Naive thymus-derived CD8-positive, alpha-beta T cell (primary cell): ENCODE results near the gene FBLN2. TPM values are rescaled to one million over a fixed set of nuclear protein-coding genes. Genes with fewer than 3 reads are reported as not detected.

ENCODE experiments used
- ATAC-seq, 2 donors: fragments of 150-1000 bp; cut with Tn5 transposase in 1 of 2; sonication (Bioruptor Pico), chemical (Tn5 transposase) in 1 of 2; 1 replicate in 1 of 2; 2 replicates in 1 of 2; pipeline ENCODE4 v1.10.0; 2021; ENCODE audit warnings: mild to moderate bottlenecking in 2 of 2, moderate library complexity in 2 of 2
- POLR2A ChIA-PET: fragments of 350-600 bp; sonication (Branson Sonifier 250); formaldehyde crosslinking; loops from one replicate; lab custom pipeline; 2021; ENCODE audit warnings: antibody characterized with exemption; lab: Charles Lee
- DNase-seq, 10 donors: peaks; one replicate each; pipeline versions ENCODE4 v3.0.0 to v3.0.0-alpha.2; 2020 to 2022
- H3K27ac Mint-ChIP-seq, 10 donors: one replicate each; pipeline ENCODE4 v1.8.0; 2020 to 2022; ENCODE audit warnings: mild to moderate bottlenecking in 10 of 10, mixed read lengths in 10 of 10, moderate library complexity in 4 of 10, inconsistent platforms in 1 of 10
- H3K27me3 Mint-ChIP-seq, 5 donors: one replicate each; pipeline ENCODE4 v1.8.0; 2021 to 2022; ENCODE audit warnings: mixed read lengths in 5 of 5
- H3K36me3 Mint-ChIP-seq, 3 donors: one replicate each; pipeline ENCODE4 v1.8.0; 2020 to 2022; ENCODE audit warnings: mixed read lengths in 3 of 3, mild to moderate bottlenecking in 2 of 3, inconsistent platforms in 1 of 3
- H3K4me1 Mint-ChIP-seq, 4 donors: one replicate each; pipeline ENCODE4 v1.8.0; 2021 to 2022; ENCODE audit warnings: mixed read lengths in 4 of 4
- H3K4me3 Mint-ChIP-seq, 10 donors: one replicate each; pipeline ENCODE4 v1.8.0; 2020 to 2022; ENCODE audit warnings: mild to moderate bottlenecking in 10 of 10, mixed read lengths in 10 of 10, moderate library complexity in 6 of 10, inconsistent platforms in 1 of 10
- H3K9me3 Mint-ChIP-seq, 9 donors: one replicate each; pipeline ENCODE4 v1.8.0; 2020 to 2022; ENCODE audit warnings: mixed read lengths in 9 of 9, mild to moderate bottlenecking in 3 of 9, inconsistent platforms in 1 of 9, moderate library complexity in 1 of 9
- polyA plus RNA-seq, 3 donors: library from polyadenylated mRNA; unstranded; fragments of 300-500 nt; fragmentation: Illumina TruSeq; gene quantifications; one replicate each; pipeline ENCODE4 v1.2.3, GENCODE V29; 2021
- total RNA-seq, 8 experiments: library from RNA in 2 of 8; stranded (reverse) in 2 of 8; gene quantifications; one replicate each; pipeline ENCODE4 v1.2.3 and lab custom pipeline; 2021 to 2026

FBLN2 gene
- total and polyA plus RNA-seq, 5 experiments from 2014 or later, result 6.3 to 33.7 (median 15.8) TPM

DNA sequence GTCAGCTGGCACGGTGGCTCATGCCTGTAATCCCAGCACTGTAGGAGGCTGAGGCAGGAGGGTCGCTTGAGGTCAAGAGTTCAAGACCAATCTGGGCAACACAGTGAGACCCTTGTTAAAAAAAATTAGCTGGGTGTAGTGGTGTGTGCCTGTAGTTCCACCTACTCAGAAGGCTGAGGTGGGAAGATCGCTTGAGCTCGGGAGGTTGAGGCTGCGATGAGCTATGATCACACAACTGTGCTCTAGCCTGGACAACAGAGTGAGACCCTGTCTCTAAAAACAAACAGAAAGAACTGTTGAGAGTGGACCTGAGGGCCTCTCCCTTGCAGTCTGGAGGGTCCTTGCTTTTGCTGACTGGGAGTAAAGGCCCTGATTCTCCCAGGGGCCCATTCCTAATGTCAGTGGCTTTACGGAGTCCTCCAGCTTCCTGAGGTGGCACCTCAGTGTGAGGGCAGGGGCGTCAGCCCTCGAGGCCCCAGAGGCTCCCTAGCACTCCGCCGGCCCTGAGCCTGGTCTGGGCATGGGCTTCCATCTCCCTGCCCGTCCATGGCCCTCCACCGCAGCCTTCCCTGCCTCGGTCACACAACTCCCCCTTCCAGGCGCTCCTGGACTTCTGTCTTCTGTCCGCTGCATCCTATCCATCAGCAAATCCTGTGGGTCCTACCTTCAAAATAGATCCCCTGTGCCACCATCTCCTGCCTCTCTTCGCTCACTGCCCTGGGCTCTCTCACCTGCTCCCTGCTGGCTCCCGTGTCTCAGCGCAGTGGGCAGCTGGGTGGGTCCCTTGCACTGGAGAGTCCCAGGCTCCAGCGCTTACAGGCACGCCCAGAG is 19.0 kb downstream of the FBLN2 start:
- DNase-seq, result peak in 1 of 10 donors; percentile 22
- POLR2A ChIA-PET, result no interaction called here

DNA sequence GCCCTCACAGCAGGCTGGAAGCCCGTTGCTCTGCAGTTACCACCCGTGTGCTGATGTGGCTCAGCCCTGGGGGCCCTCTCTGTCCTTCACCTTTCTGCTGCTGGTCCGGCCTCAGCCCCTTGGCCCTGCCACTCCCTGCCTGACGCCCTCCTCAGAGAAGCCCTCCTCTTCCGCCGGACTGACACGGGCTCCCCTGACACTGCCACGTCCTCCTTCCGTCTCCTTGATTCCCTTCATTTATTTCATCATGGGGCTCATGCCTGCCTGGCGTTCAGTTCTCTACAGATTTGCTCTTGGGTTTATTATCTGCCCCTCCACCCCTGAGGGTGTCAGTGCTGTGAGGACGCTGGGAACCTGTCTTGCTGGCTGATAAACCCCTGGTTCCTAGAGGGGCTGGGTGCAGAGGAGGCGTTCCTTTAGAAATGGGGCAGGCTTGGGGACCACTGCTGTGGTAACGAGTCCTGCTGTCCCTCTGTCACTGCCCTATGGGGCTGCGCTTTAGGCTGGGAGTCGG is 19.6 kb downstream of the FBLN2 start:
- H3K4me1 Mint-ChIP-seq, result peaks cover 8 to 29% (median 19%) of the 10 kb centered on the region in 4 donors
- no peaks in the 10 kb centered on the region for H3K36me3 Mint-ChIP-seq
- peak overlapping the region in 3 of 10 donors; percentile 19 to 34 (median 20) for H3K27ac Mint-ChIP-seq
- H3K4me3 Mint-ChIP-seq, result no peak overlapping the region
- H3K9me3 Mint-ChIP-seq, result no peaks in the 10 kb centered on the region
- POLR2A ChIA-PET, result no interaction called here
- no peak for ATAC-seq
- no peaks in the 10 kb centered on the region for H3K27me3 Mint-ChIP-seq
- DNase-seq, result no peak

More for the DNA sequence above, 19.0 kb downstream of the FBLN2 start:
- H3K27ac Mint-ChIP-seq, result peak overlapping the region in 1 of 10 donors; percentile 63
- H3K4me1 Mint-ChIP-seq, result peaks cover 8 to 29% (median 21%) of the 10 kb centered on the region in 4 donors
- no peak for ATAC-seq
- H3K27me3 Mint-ChIP-seq, result no peaks in the 10 kb centered on the region
- H3K4me3 Mint-ChIP-seq, result no peak overlapping the region
- no peaks in the 10 kb centered on the region for H3K36me3 Mint-ChIP-seq
- no peaks in the 10 kb centered on the region for H3K9me3 Mint-ChIP-seq

DNA sequence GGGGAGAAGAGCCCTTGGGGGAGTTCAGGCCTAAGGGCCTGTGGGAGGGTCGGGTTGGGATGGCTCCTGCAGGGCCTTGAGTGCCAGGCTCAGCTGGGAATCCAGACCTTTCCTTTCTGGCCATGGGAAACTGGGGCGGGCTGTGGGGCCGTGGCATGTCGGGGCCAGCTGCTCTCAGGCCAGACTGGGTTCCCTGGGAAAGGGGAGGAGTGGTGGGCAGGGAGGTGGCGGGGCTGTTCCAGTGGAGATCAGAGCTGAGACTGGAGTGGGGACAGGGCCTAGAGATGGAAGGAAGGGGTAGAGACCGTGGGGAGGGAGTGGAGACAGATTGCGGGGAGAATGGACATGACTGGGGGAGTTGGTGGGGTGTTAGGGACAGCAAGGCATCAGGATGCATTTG is 20.3 kb downstream of the FBLN2 start:
- H3K9me3 Mint-ChIP-seq, result no peaks in the 10 kb centered on the region
- POLR2A ChIA-PET, result no interaction called here
- H3K27ac Mint-ChIP-seq, result peak overlapping the region in 2 of 10 donors; percentile 43 to 80
- ATAC-seq, result no peak
- H3K36me3 Mint-ChIP-seq, result no peaks in the 10 kb centered on the region
- H3K4me1 Mint-ChIP-seq, result peaks cover 6 to 27% (median 17%) of the 10 kb centered on the region in 4 donors
- H3K27me3 Mint-ChIP-seq, result no peaks in the 10 kb centered on the region
- DNase-seq, result no peak
- no peak overlapping the region for H3K4me3 Mint-ChIP-seq

DNA sequence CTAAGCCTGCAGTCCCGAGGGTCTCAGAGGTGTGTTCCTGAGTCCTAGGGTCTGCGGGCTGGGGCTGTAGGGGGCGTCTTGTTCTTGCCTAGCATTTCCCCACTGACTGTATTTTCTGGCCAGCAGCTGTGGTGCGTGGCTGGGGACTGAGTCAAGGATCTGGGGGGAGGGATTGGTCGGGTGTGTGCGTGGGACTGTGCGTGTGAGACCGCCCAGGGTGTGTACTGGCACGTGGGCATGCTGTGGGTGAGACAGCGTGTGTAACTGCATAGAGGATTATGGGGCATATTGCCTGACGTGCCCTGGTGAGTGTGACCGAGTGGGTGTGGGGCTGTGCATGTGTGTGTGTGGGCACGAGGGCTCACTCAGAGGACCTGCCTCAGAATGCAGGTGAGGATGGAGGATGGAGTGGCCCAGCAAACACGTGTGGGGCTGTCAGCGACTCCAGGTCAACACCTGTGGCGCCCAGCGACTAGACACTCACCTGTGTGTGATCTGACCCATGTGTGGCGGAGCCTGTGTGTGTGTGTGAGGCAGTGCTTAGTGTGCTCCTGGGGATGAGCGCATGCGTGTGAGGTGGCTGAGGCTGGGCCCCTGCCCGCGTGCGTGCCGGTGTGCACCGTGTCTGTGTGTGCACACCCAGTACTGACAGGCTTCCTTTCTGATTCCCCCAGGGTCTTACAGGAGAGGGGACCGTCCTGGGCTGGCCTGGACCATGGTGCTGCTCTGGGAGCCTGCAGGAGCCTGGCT is 20.9 kb downstream of the FBLN2 start:
- Mint-ChIP-seq H3K36me3 (no peaks in the 10 kb centered on the region), H3K4me3 (no peak overlapping the region), H3K4me1 (peaks cover 0 to 21% (median 12%) of the 10 kb centered on the region in 4 donors), H3K27ac (peak overlapping the region in 2 of 10 donors; percentile 43 to 80), H3K27me3 (no peaks in the 10 kb centered on the region), H3K9me3 (no peaks in the 10 kb centered on the region)
- DNase-seq (peak in 1 of 10 donors; percentile 45), ATAC-seq (no peak)
- POLR2A ChIA-PET, result no interaction called here

DNA sequence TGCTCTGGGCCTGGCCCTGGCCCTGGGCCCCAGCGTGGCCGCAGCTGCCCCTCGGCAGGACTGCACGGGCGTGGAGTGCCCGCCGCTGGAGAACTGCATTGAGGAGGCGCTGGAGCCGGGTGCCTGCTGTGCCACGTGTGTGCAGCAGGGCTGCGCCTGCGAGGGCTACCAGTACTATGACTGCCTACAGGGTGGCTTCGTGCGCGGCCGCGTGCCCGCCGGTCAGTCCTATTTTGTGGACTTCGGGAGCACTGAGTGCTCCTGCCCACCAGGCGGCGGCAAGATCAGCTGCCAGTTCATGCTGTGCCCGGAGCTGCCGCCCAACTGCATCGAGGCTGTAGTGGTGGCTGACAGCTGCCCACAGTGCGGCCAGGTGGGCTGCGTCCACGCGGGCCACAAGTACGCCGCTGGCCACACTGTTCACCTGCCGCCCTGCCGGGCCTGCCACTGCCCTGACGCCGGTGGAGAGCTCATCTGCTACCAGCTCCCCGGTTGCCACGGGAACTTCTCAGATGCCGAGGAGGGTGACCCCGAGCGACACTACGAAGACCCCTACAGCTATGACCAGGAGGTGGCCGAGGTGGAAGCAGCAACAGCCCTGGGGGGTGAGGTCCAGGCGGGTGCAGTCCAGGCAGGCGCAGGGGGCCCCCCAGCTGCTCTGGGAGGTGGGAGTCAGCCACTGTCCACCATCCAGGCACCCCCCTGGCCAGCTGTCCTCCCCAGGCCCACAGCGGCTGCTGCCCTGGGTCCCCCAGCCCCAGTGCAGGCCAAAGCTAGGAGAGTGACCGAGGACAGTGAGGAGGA is 21.7 kb downstream of the FBLN2 start:
- Mint-ChIP-seq H3K27ac (no peak overlapping the region), H3K4me3 (no peak overlapping the region), H3K27me3 (no peaks in the 10 kb centered on the region), H3K4me1 (peaks cover 0 to 16% (median 8%) of the 10 kb centered on the region in 4 donors), H3K9me3 (no peaks in the 10 kb centered on the region), H3K36me3 (no peaks in the 10 kb centered on the region)
- POLR2A ChIA-PET, result no interaction called here
- ATAC-seq (no peak), DNase-seq (peak in 1 of 10 donors; percentile 49)

DNA sequence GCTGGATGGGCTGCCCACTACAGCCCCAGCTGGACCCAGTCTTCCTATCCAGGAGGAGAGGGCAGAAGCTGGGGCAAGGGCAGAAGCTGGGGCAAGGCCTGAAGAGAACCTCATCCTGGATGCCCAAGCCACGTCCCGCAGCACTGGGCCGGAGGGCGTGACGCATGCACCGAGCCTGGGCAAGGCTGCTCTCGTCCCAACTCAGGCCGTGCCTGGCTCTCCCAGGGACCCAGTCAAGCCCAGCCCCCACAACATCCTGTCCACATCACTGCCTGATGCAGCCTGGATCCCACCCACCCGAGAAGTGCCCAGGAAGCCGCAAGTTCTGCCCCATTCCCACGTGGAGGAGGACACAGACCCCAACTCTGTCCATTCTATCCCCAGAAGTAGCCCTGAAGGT is 22.3 kb downstream of the FBLN2 start:
- Mint-ChIP-seq H3K27me3 (no peaks in the 10 kb centered on the region), H3K4me3 (no peak overlapping the region), H3K27ac (no peak overlapping the region), H3K9me3 (no peaks in the 10 kb centered on the region), H3K4me1 (peaks cover 0 to 16% (median 7%) of the 10 kb centered on the region in 4 donors), H3K36me3 (no peaks in the 10 kb centered on the region)
- DNase-seq (no peak), ATAC-seq (no peak)
- POLR2A ChIA-PET, result no interaction called here

DNA sequence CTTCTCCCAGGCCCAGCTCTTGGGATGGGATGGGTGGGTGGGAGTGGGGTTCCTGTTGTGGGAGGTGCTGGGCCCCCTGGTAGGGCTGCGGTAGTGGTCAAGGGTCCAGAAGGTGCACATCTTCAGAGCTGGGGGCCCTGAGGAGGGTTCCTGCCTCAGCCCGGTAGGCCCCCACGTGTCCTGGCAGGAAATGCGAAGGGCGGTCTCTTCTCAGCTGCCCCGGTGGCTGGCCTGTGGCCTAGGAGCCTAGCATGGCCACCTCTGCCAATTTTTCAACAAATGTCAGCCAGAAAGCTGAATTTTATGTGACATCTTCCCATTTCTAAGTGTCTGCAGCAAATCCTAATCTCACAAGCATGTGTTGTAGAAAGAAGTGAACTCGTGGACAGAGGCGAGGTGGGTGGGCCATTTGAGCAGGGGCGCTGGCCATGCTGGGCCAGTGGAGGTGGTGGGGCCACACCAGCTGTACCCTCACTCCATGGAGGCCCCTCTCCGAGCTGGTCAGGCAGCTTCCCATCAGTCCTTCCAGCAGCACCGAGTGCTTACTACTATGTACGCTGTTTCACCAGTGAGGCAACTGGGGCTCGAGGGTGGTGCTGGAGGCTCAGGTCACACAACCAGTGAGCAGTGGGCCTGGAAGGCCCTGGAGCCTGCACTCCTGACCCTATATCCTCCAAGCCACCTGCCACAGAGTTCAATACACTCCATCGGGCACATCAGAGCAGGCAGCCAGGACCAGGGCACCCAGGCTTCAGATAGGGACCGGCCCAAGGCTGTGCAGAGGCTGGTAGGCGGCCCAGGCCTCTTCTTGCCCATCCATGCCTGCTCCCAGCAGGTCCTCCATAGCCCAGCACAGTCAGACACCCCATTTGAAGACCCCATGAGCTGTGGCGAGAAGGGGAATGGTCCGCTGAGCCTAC is 23.2 kb downstream of the FBLN2 start:
- ATAC-seq (no peak), DNase-seq (peak in 1 of 10 donors; percentile 38)
- no peaks in the 10 kb centered on the region for H3K27me3 Mint-ChIP-seq
- H3K27ac Mint-ChIP-seq, result no peak overlapping the region
- H3K36me3 Mint-ChIP-seq, result no peaks in the 10 kb centered on the region
- POLR2A ChIA-PET, result no interaction called here
- H3K4me1 Mint-ChIP-seq, result peaks cover 0 to 16% (median 5%) of the 10 kb centered on the region in 4 donors
- H3K9me3 Mint-ChIP-seq, result no peaks in the 10 kb centered on the region
- no peak overlapping the region for H3K4me3 Mint-ChIP-seq

DNA sequence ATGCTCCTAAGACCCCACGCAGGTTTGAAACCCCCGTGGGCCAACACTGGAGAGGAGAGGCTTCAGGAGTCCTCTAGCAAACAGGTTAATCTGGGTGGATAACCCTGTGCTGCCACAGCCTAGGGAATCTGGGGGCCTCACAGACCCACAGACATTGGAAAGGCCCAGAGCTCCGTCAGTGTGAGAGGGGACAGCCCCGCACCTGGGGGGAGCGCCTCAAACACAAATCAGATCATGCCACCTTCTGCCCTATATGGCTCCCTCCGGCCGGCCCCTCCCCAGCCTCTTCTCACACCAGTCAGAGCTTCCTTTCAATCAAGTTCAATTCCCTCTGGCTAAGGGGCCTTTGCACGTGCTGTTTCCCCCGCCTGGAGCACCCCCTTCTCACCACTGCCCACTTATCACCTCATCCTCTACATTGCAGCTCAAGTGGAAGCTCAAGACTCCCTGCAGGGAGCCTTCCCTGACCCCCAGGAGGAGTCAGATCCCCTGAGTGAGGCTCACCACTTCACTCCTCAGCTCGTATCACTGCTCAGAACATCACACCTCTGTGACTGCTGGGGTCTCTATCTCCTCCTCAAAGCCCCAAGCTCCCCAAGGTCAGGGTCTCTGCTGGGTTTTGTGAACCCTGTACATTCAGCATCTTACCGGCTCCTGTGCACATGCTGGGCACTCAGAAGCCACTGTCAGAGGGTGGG is 24.1 kb downstream of the FBLN2 start:
- H3K27me3 Mint-ChIP-seq, result no peaks in the 10 kb centered on the region
- POLR2A ChIA-PET, result no interaction called here
- peak overlapping the region in 2 of 10 donors; percentile 16 to 64 for H3K27ac Mint-ChIP-seq
- peaks cover 0 to 14% (median 5%) of the 10 kb centered on the region in 4 donors for H3K4me1 Mint-ChIP-seq
- no peak for ATAC-seq
- H3K36me3 Mint-ChIP-seq, result no peaks in the 10 kb centered on the region
- DNase-seq, result no peak
- H3K9me3 Mint-ChIP-seq, result no peaks in the 10 kb centered on the region
- no peak overlapping the region for H3K4me3 Mint-ChIP-seq

DNA sequence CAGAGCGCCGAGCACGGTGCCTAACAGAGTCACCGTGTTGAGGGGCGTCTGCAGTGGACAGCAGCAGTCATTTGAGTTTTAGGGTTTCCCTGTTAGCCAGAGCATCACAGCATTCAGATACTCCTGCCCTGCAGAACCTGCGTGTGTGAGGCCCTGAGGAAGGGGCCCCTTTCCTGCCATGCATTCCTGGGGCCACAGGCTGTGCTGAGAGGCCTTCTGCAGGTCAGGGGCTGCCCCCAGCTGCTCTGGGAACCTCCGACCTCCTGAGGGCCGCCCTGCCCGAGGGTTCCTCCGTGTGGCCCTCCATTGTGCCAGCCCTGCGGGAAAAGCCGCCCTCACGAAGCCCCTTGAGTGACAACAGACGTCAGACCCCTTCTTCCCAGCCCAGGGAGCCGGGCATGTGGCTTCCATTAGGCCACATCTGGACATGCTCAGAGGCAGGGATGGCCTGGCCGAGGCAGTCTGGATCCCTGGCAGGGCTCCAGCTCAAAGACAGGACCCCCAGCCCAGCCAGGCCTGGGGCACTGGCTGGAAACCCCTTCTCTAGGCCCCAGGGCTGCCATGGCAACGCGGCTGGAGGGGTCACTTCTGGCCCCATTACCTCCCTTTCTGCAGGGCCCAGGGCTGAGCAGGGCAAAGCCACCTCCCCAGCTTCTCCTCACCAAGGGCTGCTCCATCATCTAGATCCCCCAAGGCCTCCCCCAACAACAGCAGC is 25.3 kb downstream of the FBLN2 start:
- Mint-ChIP-seq H3K9me3 (no peaks in the 10 kb centered on the region), H3K4me1 (peaks cover 0 to 6% (median 2%) of the 10 kb centered on the region in 4 donors), H3K4me3 (no peak overlapping the region), H3K27ac (no peak overlapping the region), H3K27me3 (no peaks in the 10 kb centered on the region), H3K36me3 (no peaks in the 10 kb centered on the region)
- no peak for ATAC-seq
- DNase-seq, result no peak
- POLR2A ChIA-PET, result no interaction called here

DNA sequence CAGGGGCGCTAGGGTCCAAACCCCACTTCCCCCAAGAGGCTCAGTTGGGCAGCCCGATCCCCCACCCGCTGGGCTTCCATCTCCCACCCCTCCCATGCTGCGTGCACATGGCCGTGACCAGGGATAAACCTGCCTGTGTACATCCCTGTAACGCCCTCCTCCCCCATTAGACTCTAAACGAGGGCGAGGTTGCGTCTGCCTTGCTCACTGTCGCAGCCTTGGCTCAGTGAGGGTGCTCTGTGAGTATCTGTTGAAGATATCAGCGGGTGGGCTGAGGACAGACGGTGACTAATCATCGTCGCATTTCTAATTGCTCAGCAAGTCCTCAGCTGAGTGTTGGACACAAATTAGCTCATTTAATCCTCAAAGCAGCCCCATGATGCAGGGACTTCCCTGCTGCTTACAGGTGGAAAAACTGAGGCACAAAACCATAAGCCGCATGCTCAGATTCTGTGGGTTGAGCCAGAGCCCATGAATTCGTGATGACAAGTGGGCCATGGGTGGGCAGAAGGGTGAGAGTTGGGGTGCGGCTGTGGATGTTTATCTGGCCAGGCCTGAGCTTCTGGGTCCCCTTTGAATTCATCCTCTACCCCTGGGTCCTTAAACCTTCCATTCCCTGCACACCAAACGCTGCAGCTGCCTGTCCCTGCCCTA is 26.0 kb downstream of the FBLN2 start:
- no peaks in the 10 kb centered on the region for H3K36me3 Mint-ChIP-seq
- H3K4me1 Mint-ChIP-seq, result peaks cover 0 to 6% (median under 1%) of the 10 kb centered on the region in 4 donors
- POLR2A ChIA-PET, result no interaction called here
- no peaks in the 10 kb centered on the region for H3K27me3 Mint-ChIP-seq
- DNase-seq (no peak), ATAC-seq (no peak)
- H3K9me3 Mint-ChIP-seq, result no peaks in the 10 kb centered on the region
- H3K4me3 Mint-ChIP-seq, result no peak overlapping the region
- peak overlapping the region in 1 of 10 donors; percentile 37 for H3K27ac Mint-ChIP-seq
